Liver (tissue), 9 donors: Measurements from ENCODE around the gene ARHGDIB. TPM values are rescaled to one million over a fixed set of nuclear protein-coding genes. Genes with fewer than 3 reads are reported as not detected.

Source experiments
- DNase-seq: peaks from one replicate; pipeline ENCODE4 v3.0.0-alpha.2; 2017; ENCODE audit warnings: low spot score
- H3K27ac ChIP-seq, 2 donors: one replicate each; pipeline ENCODE4 v1.7.0; 2013; ENCODE audit warnings: inconsistent platforms in 2 of 2, low read length in 2 of 2, control low read depth in 1 of 2, low read depth in 1 of 2, mild to moderate bottlenecking in 1 of 2
- H3K27me3 ChIP-seq, 4 donors: one replicate each; pipeline versions ENCODE4 v1.6.1 to v1.7.0; 2013; ENCODE audit warnings: low read length in 3 of 4, inconsistent platforms in 1 of 4, mild to moderate bottlenecking in 1 of 4, moderate library complexity in 1 of 4; ENCODE audit not compliant: control insufficient read depth in 4 of 4, insufficient read depth in 4 of 4
- H3K36me3 ChIP-seq, 4 donors: one replicate each; pipeline versions ENCODE4 v1.6.1 to v1.7.0; 2013; ENCODE audit warnings: low read length in 3 of 4, mild to moderate bottlenecking in 3 of 4, low read depth in 1 of 4, moderate library complexity in 1 of 4; ENCODE audit not compliant: control insufficient read depth in 4 of 4, insufficient read depth in 3 of 4
- H3K4me1 ChIP-seq, 4 donors: one replicate each; pipeline versions ENCODE4 v1.6.1 to v1.7.0; 2013; ENCODE audit warnings: low read length in 3 of 4, mild to moderate bottlenecking in 3 of 4, moderate library complexity in 1 of 4; ENCODE audit not compliant: control insufficient read depth in 4 of 4, insufficient read depth in 4 of 4
- H3K4me3 ChIP-seq, 3 donors: one replicate each; pipeline versions ENCODE4 v1.6.1 to v1.7.0; 2013; ENCODE audit warnings: low read length in 3 of 3, control low read depth in 1 of 3, low read depth in 1 of 3, mild to moderate bottlenecking in 1 of 3
- H3K9ac ChIP-seq, 2 donors: one replicate each; pipeline ENCODE4 v1.7.0; 2013; ENCODE audit warnings: low read length in 2 of 2, mild to moderate bottlenecking in 2 of 2, moderate library complexity in 2 of 2, control low read depth in 1 of 2, low read depth in 1 of 2
- H3K9me3 ChIP-seq, 4 donors: one replicate each; pipeline versions ENCODE4 v1.6.1 to v1.7.0; 2013; ENCODE audit warnings: low read length in 3 of 4; ENCODE audit not compliant: control insufficient read depth in 4 of 4
- ATF3 ChIP-seq: IDR thresholded peaks from 2 replicates; pipeline ENCODE4 v1.6.1; 2016; ENCODE audit warnings: antibody characterized with exemption
- CTCF ChIP-seq: fragments of 150-350 bp; IDR thresholded peaks from 2 replicates; pipeline ENCODE4 v1.5.1; 2017; ENCODE audit warnings: improper control_type of control experiment, low read depth, low read length; ENCODE audit not compliant: missing input control
- EGR1 ChIP-seq, 2 donors: IDR thresholded peaks; 2 replicates each; pipeline ENCODE4 v1.6.1; 2016 to 2018; ENCODE audit warnings: antibody characterized with exemption in 2 of 2, low read depth in 2 of 2
- FOXA1 ChIP-seq: IDR thresholded peaks from 2 replicates; pipeline ENCODE4 v1.6.1; 2016; ENCODE audit warnings: antibody characterized with exemption
- FOXA2 ChIP-seq: IDR thresholded peaks from 2 replicates; pipeline ENCODE4 v1.6.1; 2016; ENCODE audit warnings: antibody characterized with exemption
- GABPA ChIP-seq, 2 donors: IDR thresholded peaks in 1 of 2; conservative IDR thresholded peaks in 1 of 2; 2 replicates each; pipeline ENCODE4 v1.6.1; 2016; ENCODE audit warnings: antibody characterized with exemption in 2 of 2, mild to moderate bottlenecking in 1 of 2, moderate library complexity in 1 of 2
- HNF4A ChIP-seq, 2 donors: conservative IDR thresholded peaks; 2 replicates each; pipeline ENCODE4 v1.6.1; 2016; ENCODE audit warnings: antibody characterized with exemption in 2 of 2, mild to moderate bottlenecking in 2 of 2
- HNF4G ChIP-seq: IDR thresholded peaks from 2 replicates; pipeline ENCODE4 v1.6.1; 2016; ENCODE audit warnings: antibody characterized with exemption
- JUND ChIP-seq, 2 donors: IDR thresholded peaks; 2 replicates each; pipeline ENCODE4 v1.6.1; 2016; ENCODE audit warnings: antibody characterized with exemption in 2 of 2
- MAX ChIP-seq: IDR thresholded peaks from 2 replicates; pipeline ENCODE4 v1.6.1; 2016; ENCODE audit warnings: antibody characterized with exemption
- NR2F2 ChIP-seq: IDR thresholded peaks from 2 replicates; pipeline ENCODE4 v1.6.1; 2016; ENCODE audit warnings: antibody characterized with exemption
- RAD21 ChIP-seq, 2 donors: IDR thresholded peaks; 2 replicates each; pipeline ENCODE4 v1.6.1; 2016; ENCODE audit warnings: antibody characterized with exemption in 2 of 2, mild to moderate bottlenecking in 2 of 2
- RXRA ChIP-seq, 2 donors: IDR thresholded peaks; 2 replicates each; pipeline ENCODE4 v1.6.1; 2017 to 2018; ENCODE audit warnings: antibody characterized with exemption in 2 of 2, mild to moderate bottlenecking in 1 of 2
- SP1 ChIP-seq: IDR thresholded peaks from 2 replicates; pipeline ENCODE4 v1.6.1; 2018; ENCODE audit warnings: antibody characterized with exemption, mild to moderate bottlenecking
- TAF1 ChIP-seq: conservative IDR thresholded peaks from 2 replicates; pipeline ENCODE4 v1.6.1; 2016; ENCODE audit warnings: antibody characterized with exemption, mild to moderate bottlenecking
- YY1 ChIP-seq: IDR thresholded peaks from 2 replicates; pipeline ENCODE4 v1.6.1; 2016; ENCODE audit warnings: antibody characterized with exemption, mild to moderate bottlenecking
- WGBS: extraction: QIAGEN DNeasy Blood & Tissue Kit; methylation state at CpG from one replicate; pipeline ENCODE4 v1.1.7; 2013; 5-methylcytosine and 5-hydroxymethylcytosine counted together
- polyA plus RNA-seq, 2 donors: library from polyadenylated mRNA; stranded (reverse) in 1 of 2; unstranded in 1 of 2; fragments of 200-250 nt in 1 of 2; fragments of >200 nt in 1 of 2; fragmentation: Nextera tagmentation in 1 of 2; extraction: Ambion mirVana in 1 of 2; gene quantifications; one replicate each; pipeline versions ENCODE4 v1.2.1 to v1.2.3, GENCODE V29; 2013 to 2015
- total RNA-seq, 2 donors: library from RNA; depleted of rRNA; stranded (reverse); fragments of >200 nt; gene quantifications; one replicate each; pipeline ENCODE4 v1.2.3, GENCODE V29; 2014
- TF ChIP-seq, protein P1 (sequence below): IDR thresholded peaks from 2 replicates; pipeline ENCODE4 v1.6.1; 2016; ENCODE audit warnings: antibody characterized with exemption
- TF ChIP-seq, protein P2 (sequence below): IDR thresholded peaks from 2 replicates; pipeline ENCODE4 v1.6.1; 2016; ENCODE audit warnings: antibody characterized with exemption, mild to moderate bottlenecking
- donor health status: healthy.
- donor health status: healthy.
- donor health status: healthy.
- donor health status: healthy.
- donor health status: healthy.

ARHGDIB gene
- total and polyA plus RNA-seq, 4 donors = 36.3 to 66.9 (median 47.5) TPM

DNA sequence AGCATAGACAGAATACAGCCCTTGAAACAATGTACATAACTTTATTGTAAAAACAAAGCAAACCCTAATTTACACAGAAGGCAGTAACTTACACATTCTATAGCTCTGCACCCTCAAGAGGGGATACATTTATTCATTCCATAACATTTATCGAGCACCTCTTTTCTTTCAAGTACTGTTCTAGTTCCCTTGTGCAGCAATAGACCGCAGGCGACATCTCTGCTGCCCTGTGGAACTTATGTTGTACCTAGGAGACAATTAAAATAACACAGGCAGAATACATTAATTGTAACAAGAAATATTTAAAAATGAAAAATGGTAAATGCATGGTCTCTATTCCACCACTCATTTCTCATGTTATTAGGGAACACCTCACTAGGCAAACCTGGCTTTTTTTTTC lies 1.4 kb upstream of the ARHGDIB start:
- no peaks in the 10 kb centered on the region for H3K36me3 ChIP-seq
- DNase-seq = no peak
- no peak for TF ChIP-seq CTCF
- no peak for TF ChIP-seq YY1
- TF ChIP-seq JUND (IDR thresholded peaks at IDR 0.05) = no peak
- no peak for TF ChIP-seq NR2F2
- no peak for TF ChIP-seq EGR1 (IDR thresholded peaks at IDR 0.05; ENCODE audit: low read depth in 2 of 2)
- no peak for TF ChIP-seq HNF4A (conservative IDR thresholded peaks at IDR 0.05)
- no peak for TF ChIP-seq TAF1
- TF ChIP-seq FOXA2 = no peak
- no peak for TF ChIP-seq SP1
- TF ChIP-seq, protein P1, sequence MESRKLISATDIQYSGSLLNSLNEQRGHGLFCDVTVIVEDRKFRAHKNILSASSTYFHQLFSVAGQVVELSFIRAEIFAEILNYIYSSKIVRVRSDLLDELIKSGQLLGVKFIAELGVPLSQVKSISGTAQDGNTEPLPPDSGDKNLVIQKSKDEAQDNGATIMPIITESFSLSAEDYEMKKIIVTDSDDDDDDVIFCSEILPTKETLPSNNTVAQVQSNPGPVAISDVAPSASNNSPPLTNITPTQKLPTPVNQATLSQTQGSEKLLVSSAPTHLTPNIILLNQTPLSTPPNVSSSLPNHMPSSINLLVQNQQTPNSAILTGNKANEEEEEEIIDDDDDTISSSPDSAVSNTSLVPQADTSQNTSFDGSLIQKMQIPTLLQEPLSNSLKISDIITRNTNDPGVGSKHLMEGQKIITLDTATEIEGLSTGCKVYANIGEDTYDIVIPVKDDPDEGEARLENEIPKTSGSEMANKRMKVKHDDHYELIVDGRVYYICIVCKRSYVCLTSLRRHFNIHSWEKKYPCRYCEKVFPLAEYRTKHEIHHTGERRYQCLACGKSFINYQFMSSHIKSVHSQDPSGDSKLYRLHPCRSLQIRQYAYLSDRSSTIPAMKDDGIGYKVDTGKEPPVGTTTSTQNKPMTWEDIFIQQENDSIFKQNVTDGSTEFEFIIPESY = no peak
- TF ChIP-seq HNF4G = no peak
- TF ChIP-seq, protein P2, sequence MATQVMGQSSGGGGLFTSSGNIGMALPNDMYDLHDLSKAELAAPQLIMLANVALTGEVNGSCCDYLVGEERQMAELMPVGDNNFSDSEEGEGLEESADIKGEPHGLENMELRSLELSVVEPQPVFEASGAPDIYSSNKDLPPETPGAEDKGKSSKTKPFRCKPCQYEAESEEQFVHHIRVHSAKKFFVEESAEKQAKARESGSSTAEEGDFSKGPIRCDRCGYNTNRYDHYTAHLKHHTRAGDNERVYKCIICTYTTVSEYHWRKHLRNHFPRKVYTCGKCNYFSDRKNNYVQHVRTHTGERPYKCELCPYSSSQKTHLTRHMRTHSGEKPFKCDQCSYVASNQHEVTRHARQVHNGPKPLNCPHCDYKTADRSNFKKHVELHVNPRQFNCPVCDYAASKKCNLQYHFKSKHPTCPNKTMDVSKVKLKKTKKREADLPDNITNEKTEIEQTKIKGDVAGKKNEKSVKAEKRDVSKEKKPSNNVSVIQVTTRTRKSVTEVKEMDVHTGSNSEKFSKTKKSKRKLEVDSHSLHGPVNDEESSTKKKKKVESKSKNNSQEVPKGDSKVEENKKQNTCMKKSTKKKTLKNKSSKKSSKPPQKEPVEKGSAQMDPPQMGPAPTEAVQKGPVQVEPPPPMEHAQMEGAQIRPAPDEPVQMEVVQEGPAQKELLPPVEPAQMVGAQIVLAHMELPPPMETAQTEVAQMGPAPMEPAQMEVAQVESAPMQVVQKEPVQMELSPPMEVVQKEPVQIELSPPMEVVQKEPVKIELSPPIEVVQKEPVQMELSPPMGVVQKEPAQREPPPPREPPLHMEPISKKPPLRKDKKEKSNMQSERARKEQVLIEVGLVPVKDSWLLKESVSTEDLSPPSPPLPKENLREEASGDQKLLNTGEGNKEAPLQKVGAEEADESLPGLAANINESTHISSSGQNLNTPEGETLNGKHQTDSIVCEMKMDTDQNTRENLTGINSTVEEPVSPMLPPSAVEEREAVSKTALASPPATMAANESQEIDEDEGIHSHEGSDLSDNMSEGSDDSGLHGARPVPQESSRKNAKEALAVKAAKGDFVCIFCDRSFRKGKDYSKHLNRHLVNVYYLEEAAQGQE = no peak
- TF ChIP-seq ATF3 = no peak
- no peak for TF ChIP-seq FOXA1
- no peak for TF ChIP-seq RAD21 (IDR thresholded peaks at IDR 0.05)
- no peak for TF ChIP-seq GABPA (IDR thresholded peaks at IDR 0.05 in 1 of 2, conservative IDR thresholded peaks at IDR 0.05 in 1 of 2)
- TF ChIP-seq RXRA (IDR thresholded peaks at IDR 0.05) = no peak
- no peak for TF ChIP-seq MAX
- no peak overlapping the region for H3K27ac ChIP-seq
- WGBS = 92% methylated on average over 3 of the region's 3 CpGs
- H3K4me1 ChIP-seq = peaks cover 0 to 2% (median 0%) of the 10 kb centered on the region in 4 donors
- no peak overlapping the region for H3K9ac ChIP-seq
- no peak overlapping the region for H3K4me3 ChIP-seq
- H3K9me3 ChIP-seq = no peaks in the 10 kb centered on the region
- no peaks in the 10 kb centered on the region for H3K27me3 ChIP-seq
